GM12874 (cell line): Measurements from ENCODE around the gene CBLC.

Experiments
- TF ChIP-seq, protein P1 (sequence below): IDR thresholded peaks from 2 replicates; pipeline ENCODE4 v1.5.1; 2011; ENCODE audit warnings: low read depth, mild to moderate bottlenecking, control low read depth, low read length, moderate library complexity; ENCODE audit not compliant: insufficient read depth

CBLC gene

DNA sequence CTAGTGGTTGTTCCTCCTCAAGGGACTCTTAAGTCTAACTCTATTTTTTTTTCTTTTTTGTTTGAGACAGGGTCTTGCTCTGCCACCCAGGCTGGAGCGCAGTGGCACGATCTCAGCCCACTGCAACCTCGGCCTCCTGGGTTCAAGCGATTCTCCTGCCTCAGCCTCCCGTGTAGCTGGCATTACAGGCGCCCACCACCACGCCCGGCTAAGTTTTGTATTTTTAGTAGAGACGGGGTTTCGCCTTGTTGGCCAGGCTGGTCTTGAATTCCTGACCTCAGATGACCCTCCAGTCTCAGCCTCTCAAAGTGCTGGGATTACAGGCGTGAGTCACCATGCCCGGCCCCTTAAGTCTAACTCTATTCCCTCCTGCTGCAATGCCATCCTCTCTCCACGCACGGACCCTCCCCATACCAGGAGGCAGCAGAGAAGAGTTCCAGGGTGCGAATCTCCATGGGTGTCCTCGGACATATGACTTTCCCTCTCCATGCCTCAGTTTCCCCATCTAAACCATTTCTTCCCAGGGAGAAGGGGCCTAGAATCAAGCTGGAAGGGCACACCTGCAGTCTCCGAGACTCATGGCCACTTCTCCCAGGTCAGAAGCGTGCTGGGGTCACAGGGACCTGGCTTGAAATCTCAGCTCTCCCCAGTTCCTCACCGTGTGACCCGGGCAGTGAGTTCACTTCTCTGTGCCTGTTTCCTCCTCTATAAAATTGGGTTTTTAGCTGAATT, 35.2 kb upstream of the CBLC start:
- TF ChIP-seq, protein P1, sequence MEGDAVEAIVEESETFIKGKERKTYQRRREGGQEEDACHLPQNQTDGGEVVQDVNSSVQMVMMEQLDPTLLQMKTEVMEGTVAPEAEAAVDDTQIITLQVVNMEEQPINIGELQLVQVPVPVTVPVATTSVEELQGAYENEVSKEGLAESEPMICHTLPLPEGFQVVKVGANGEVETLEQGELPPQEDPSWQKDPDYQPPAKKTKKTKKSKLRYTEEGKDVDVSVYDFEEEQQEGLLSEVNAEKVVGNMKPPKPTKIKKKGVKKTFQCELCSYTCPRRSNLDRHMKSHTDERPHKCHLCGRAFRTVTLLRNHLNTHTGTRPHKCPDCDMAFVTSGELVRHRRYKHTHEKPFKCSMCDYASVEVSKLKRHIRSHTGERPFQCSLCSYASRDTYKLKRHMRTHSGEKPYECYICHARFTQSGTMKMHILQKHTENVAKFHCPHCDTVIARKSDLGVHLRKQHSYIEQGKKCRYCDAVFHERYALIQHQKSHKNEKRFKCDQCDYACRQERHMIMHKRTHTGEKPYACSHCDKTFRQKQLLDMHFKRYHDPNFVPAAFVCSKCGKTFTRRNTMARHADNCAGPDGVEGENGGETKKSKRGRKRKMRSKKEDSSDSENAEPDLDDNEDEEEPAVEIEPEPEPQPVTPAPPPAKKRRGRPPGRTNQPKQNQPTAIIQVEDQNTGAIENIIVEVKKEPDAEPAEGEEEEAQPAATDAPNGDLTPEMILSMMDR = no peak

GRCh38 chr19:44744871-44745332, 32.8 kb upstream of the CBLC start:
- TF ChIP-seq, protein P1 = no peak

- TF ChIP-seq, protein P1 = no peak
Measured at GRCh38 chr19:44745341-44745831, 32.3 kb upstream of the CBLC start.

GRCh38 chr19:44745887-44746600, 31.6 kb upstream of the CBLC start:
- TF ChIP-seq, protein P1 = no peak

DNA sequence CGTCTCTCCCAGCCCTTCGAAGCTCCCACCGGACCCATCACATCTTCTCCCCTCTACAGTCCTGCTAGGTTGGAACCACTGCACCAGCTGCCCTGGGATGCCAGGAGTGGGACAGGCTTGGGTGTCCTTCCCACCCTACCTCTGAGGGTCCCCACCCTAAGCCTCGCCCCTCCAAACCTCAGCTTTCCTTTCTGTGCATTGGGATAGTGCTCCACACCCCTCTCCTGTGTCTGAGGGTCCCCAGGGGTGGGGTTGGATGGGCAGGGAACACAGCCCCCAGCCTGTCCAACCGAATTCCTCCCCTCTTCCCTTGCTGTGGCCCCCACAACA, 31.1 kb upstream of the CBLC start:
- TF ChIP-seq, protein P1 = no peak

DNA sequence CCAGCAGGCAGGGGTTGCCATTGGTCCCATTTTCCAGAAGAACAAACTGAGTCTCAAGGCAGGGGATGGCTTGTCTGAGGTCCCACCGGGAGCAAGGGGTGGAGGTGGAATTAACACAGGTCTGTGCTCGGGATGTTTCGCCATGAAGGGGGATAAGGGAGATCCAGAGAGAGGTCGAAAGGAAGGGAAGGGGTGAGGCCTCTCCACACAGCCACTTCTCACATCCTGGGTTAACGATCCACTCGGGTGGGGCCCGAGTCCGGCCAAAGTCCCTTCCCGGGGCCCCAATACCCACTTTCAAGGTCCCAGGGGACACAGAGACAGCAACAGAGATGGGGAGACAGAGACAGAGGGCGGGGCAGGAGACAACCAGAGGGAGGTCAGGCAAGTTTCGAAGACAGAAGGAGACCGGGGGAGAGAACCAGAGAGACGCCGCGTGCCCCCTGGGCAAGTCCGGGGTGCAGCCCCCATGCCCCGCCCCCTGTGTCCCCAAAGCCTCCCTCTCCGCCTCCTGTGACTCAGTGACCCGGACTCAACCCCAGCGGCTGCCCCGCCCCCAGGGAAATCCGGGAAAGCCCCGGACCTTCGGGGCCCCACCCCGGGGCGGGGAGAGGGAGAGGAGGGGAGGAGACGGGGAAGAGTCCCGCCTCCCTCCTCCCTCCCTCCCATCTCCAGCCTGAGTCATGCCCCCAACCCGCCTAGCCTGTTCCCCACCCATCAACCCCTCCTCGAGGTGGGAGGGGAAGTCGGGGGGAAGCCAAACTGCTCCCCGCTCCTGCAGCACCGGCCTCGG, 30.5 kb upstream of the CBLC start:
- TF ChIP-seq, protein P1 = no peak

- TF ChIP-seq, protein P1 = no peak
Measured at GRCh38 chr19:44747739-44748425, 29.8 kb upstream of the CBLC start.
